NCI-H1092 treated with DMSO at 0.1 percent for 48 hours (cell line): ENCODE results near the gene OR56B4.

Experiments
- DNase-seq: peaks from one replicate; lab custom pipeline; 2025; lab: John Stamatoyannopoulos, UW

The OR56B4 gene

GRCh38 chr11:6151117-6151516 lies 43.6 kb downstream of the OR56B4 start:
- DNase-seq: no peak

DNA sequence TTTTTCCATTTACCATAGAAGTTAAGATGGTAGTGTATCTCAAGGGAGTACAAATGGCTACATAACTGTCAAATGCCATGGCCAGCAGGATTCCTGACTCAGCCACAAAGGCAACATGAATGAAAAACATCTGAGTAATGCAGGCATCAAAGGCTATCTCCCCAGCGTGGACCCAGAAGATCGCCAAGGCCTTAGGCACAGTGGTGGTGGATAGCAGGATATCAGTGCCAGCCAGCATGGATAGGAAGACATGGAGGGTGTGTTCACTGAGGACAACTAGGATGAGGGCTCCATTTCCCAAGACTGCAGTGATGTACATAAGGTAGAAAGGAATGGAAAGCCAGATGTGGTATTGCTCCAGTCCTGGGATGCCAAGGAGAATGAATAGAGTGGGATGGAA lies 44.6 kb downstream of the OR56B4 start:
- no peak for DNase-seq

DNA sequence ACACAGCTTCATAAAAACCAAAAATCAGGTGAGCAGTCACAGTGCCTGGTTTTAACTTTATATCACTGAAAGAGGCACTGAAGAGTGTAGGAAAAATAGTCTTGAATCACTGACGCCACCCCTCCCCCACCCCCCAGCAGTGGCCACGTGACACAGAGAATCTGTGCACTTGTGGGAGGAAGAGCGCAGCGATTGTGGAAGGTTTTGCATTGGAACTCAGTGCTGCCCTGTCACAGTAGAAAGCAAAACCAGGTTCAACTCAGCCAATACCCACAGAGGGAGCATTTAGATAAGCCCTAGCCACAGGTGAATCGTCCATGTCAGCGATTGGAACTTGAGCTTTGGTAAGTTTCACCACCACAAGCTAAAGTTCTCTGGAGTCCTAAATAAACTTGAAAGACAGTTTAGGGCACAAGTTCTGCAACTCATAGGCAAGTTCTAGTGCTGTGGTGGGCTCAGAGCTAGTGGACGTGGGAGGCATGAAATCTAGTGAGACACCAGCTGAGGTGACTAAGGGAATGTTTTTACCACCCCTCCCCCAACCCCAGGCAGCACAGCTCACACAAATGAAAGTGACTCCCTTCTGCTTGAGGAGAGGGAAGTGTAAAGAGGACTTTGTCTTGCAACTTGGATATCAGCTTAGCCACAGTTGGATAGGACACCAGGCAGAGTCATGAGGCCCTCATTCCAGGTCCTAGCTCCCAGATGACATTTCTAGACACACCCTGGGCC lies 49.3 kb downstream of the OR56B4 start:
- DNase-seq: no peak
